NCI-H187 treated with DMSO at 0.1 percent for 48 hours (cell line): Measurements from ENCODE around the gene RNF13.
"Not testable (repeated sequence)": the region's sequence is repeated elsewhere in the genome, so short reads cannot be mapped to it uniquely, and the experiment has no call there.

Experiments used
- DNase-seq: peaks from one replicate; lab custom pipeline; 2025; lab: John Stamatoyannopoulos, UW

Gene RNF13

GRCh38 chr3:149898771-149899170, 85.8 kb downstream of the RNF13 start:
- DNase-seq: no peak

GRCh38 chr3:149900322-149900721, 87.3 kb downstream of the RNF13 start:
- DNase-seq: no peak

- DNase-seq: no peak
Measured at GRCh38 chr3:149901770-149902169, 88.8 kb downstream of the RNF13 start.

- DNase-seq: no peak
Measured at GRCh38 chr3:149902498-149903139, 89.6 kb downstream of the RNF13 start.

GRCh38 chr3:149906036-149906435, 93.0 kb downstream of the RNF13 start:
- DNase-seq: no peak

- DNase-seq: no peak
Measured at GRCh38 chr3:149908424-149908957, 95.5 kb downstream of the RNF13 start.

- no peak for DNase-seq
Measured at GRCh38 chr3:149909923-149910322, 96.9 kb downstream of the RNF13 start.

GRCh38 chr3:149917124-149917667, 104.2 kb downstream of the RNF13 start:
- DNase-seq: no peak

GRCh38 chr3:149919509-149919908, 106.5 kb downstream of the RNF13 start:
- no peak for DNase-seq

GRCh38 chr3:149920119-149920518, 107.1 kb downstream of the RNF13 start:
- DNase-seq: no peak

- DNase-seq: no peak
Measured at GRCh38 chr3:149933008-149933407, 120.0 kb downstream of the RNF13 start.

GRCh38 chr3:149933858-149934257, 120.8 kb downstream of the RNF13 start:
- no peak for DNase-seq

- no peak for DNase-seq
Measured at GRCh38 chr3:149934524-149934923, 121.5 kb downstream of the RNF13 start.

- peak; percentile 2 for DNase-seq
Measured at GRCh38 chr3:149936812-149937230, 123.8 kb downstream of the RNF13 start.

- DNase-seq: not testable (repeated sequence)
Measured at GRCh38 chr3:149938392-149939055, 125.5 kb downstream of the RNF13 start.

- no peak for DNase-seq
Measured at GRCh38 chr3:149941186-149941585, 128.2 kb downstream of the RNF13 start.

GRCh38 chr3:149941946-149942345, 128.9 kb downstream of the RNF13 start:
- DNase-seq: no peak

GRCh38 chr3:149942409-149942808, 129.4 kb downstream of the RNF13 start:
- DNase-seq: no peak

GRCh38 chr3:149943966-149944365, 131.0 kb downstream of the RNF13 start:
- DNase-seq: not testable (repeated sequence)

GRCh38 chr3:149947231-149947630, 134.2 kb downstream of the RNF13 start:
- no peak for DNase-seq

GRCh38 chr3:149949181-149949580, 136.2 kb downstream of the RNF13 start:
- no peak for DNase-seq

GRCh38 chr3:149954812-149955211, 141.8 kb downstream of the RNF13 start:
- DNase-seq: no peak

- DNase-seq: no peak
Measured at GRCh38 chr3:149955449-149955848, 142.4 kb downstream of the RNF13 start.
